ENCODE data around the gene MDM4. TPM values are rescaled to one million over a fixed set of nuclear protein-coding genes. Genes with fewer than 3 reads are reported as not detected.
"Not testable (repeated sequence)": the region's sequence is repeated elsewhere in the genome, so short reads cannot be mapped to it uniquely, and the experiment has no call there.

The MDM4 gene
- total RNA-seq, 1 donor from 2014 or later, result 41.1 TPM

DNA sequence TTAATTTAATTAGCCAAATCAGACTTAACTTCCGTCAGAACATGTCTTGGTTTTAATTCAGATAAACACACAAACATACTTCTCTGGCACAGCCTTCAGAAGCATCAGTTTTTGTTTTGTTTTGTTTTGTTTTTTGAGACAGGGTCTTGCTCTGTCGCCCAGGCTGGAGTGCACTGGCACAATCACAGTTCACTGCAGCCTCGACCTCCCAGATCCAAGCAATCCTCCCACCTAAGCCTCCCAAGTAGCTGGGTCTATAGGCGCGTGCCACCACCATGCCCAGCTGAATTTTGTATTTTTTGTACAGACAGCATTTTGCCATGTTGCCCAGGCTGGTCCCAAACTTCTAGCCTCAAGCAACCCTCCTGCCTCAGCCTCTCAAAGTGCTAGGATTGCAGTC, 34.7 kb downstream of the MDM4 start:
- peaks cover 17% of the 10 kb centered on the region for H3K36me3 Mint-ChIP-seq (ENCODE audit: low read depth, unreplicated experiment)
- Histone ChIP-seq H3K27ac (ENCODE audit: low read depth, low read length) (no peak overlapping the region), H3K4me1 (ENCODE audit: insufficient read depth, low read length) (no peaks in the 10 kb centered on the region), H2AFZ (ENCODE audit: low read depth, low read length) (no peak overlapping the region), H3K9me3 (ENCODE audit: insufficient read depth, low read depth, low read length) (no peaks in the 10 kb centered on the region), H3K4me2 (ENCODE audit: low read length) (no peak overlapping the region), H3K79me2 (ENCODE audit: insufficient read depth, low read length) (no peaks in the 10 kb centered on the region), H3K27me3 (ENCODE audit: insufficient read depth, low read length) (no peaks in the 10 kb centered on the region), H3K36me3 (ENCODE audit: insufficient read depth, low read length) (peaks cover 43% of the 10 kb centered on the region), H3K4me3 (ENCODE audit: insufficient read depth, low read depth, low read length) (no peak overlapping the region), H4K20me1 (ENCODE audit: insufficient read depth, low read length) (peaks cover 14% of the 10 kb centered on the region), H3K9ac (ENCODE audit: low read length) (no peak overlapping the region)
- H3K27ac Mint-ChIP-seq (ENCODE audit: unreplicated experiment), result no peak overlapping the region
- H3K27me3 Mint-ChIP-seq (ENCODE audit: low read depth, unreplicated experiment), result no peaks in the 10 kb centered on the region
- DNase-seq (ENCODE audit: low read depth), result no peak
- TF ChIP-seq CTCF (IDR thresholded peaks at IDR 0.05; ENCODE audit: insufficient read depth, low read depth, low read length) (no peak), EZH2 (IDR thresholded peaks at IDR 0.05; ENCODE audit: insufficient read depth, low read length) (no peak)
- no peak overlapping the region for H3K4me3 Mint-ChIP-seq (ENCODE audit: unreplicated experiment)
- FAIRE-seq, result no peak
- H3K4me1 Mint-ChIP-seq (ENCODE audit: low read depth, unreplicated experiment), result no peaks in the 10 kb centered on the region
- no peaks in the 10 kb centered on the region for H3K9me3 Mint-ChIP-seq (ENCODE audit: unreplicated experiment)

DNA sequence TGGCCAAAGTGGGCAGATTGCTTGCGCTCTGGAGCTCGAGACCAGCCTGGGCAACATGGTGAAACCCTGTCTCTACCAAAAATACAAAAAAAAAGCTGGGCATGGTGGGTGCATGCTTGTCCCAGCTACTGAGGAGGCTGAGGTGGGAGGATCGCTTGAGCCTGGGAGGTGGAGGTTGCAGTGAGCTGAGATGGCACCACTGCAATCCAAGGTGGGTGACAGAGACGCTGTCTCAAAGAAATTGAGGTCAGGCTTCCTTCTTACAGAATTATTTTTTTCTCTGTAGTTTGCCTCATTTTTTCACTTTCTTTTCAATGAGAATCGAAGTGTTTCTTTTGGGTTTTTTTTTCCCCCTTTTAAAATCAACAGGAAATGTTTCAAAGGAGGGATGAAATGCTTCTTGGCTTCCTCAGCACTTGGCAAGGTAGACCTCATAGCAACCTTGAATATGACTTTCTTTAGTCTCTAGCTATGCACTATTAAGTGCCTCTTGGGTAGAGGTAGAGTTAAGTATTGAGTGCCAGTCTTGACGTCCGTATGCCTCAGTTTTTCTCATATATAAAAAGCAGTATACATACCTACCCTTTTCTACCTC, 40.3 kb downstream of the MDM4 start:
- H3K9me3 Mint-ChIP-seq (ENCODE audit: unreplicated experiment), result no peaks in the 10 kb centered on the region
- H3K4me1 Mint-ChIP-seq (ENCODE audit: low read depth, unreplicated experiment), result peaks cover 22% of the 10 kb centered on the region
- Histone ChIP-seq H3K4me1 (ENCODE audit: insufficient read depth, low read length) (no peaks in the 10 kb centered on the region), H3K9me3 (ENCODE audit: insufficient read depth, low read depth, low read length) (no peaks in the 10 kb centered on the region), H3K4me2 (ENCODE audit: low read length) (no peak overlapping the region), H3K27ac (ENCODE audit: low read depth, low read length) (no peak overlapping the region), H3K79me2 (ENCODE audit: insufficient read depth, low read length) (no peaks in the 10 kb centered on the region), H3K27me3 (ENCODE audit: insufficient read depth, low read length) (no peaks in the 10 kb centered on the region), H4K20me1 (ENCODE audit: insufficient read depth, low read length) (peaks cover 26% of the 10 kb centered on the region), H3K36me3 (ENCODE audit: insufficient read depth, low read length) (peaks cover 5% of the 10 kb centered on the region), H3K4me3 (ENCODE audit: insufficient read depth, low read depth, low read length) (no peak overlapping the region), H3K9ac (ENCODE audit: low read length) (no peak overlapping the region), H2AFZ (ENCODE audit: low read depth, low read length) (no peak overlapping the region)
- H3K36me3 Mint-ChIP-seq (ENCODE audit: low read depth, unreplicated experiment), result peaks cover 2% of the 10 kb centered on the region
- no peak for FAIRE-seq
- H3K4me3 Mint-ChIP-seq (ENCODE audit: unreplicated experiment), result no peak overlapping the region
- no peak for DNase-seq (ENCODE audit: low read depth)
- no peak overlapping the region for H3K27ac Mint-ChIP-seq (ENCODE audit: unreplicated experiment)
- TF ChIP-seq EZH2 (IDR thresholded peaks at IDR 0.05; ENCODE audit: insufficient read depth, low read length), result no peak
- TF ChIP-seq CTCF (IDR thresholded peaks at IDR 0.05; ENCODE audit: insufficient read depth, low read depth, low read length), result no peak
- H3K27me3 Mint-ChIP-seq (ENCODE audit: low read depth, unreplicated experiment), result no peaks in the 10 kb centered on the region

GRCh38 chr1:204558467-204558866, 42.3 kb downstream of the MDM4 start:
- no peak overlapping the region for H2AFZ ChIP-seq (ENCODE audit: low read depth, low read length)
- no peaks in the 10 kb centered on the region for H3K9me3 Mint-ChIP-seq (ENCODE audit: unreplicated experiment)
- H3K9ac ChIP-seq (ENCODE audit: low read length), result no peak overlapping the region
- H4K20me1 ChIP-seq (ENCODE audit: insufficient read depth, low read length), result peaks cover 26% of the 10 kb centered on the region
- H3K4me1 Mint-ChIP-seq (ENCODE audit: low read depth, unreplicated experiment), result peaks cover 22% of the 10 kb centered on the region
- DNase-seq (ENCODE audit: low read depth), result no peak
- TF ChIP-seq CTCF (IDR thresholded peaks at IDR 0.05; ENCODE audit: insufficient read depth, low read depth, low read length), result no peak
- no peak for TF ChIP-seq EZH2 (IDR thresholded peaks at IDR 0.05; ENCODE audit: insufficient read depth, low read length)
- peaks cover 3% of the 10 kb centered on the region for H3K36me3 ChIP-seq (ENCODE audit: insufficient read depth, low read length)
- no peak overlapping the region for H3K4me3 Mint-ChIP-seq (ENCODE audit: unreplicated experiment)
- no peak overlapping the region for H3K27ac Mint-ChIP-seq (ENCODE audit: unreplicated experiment)
- no peaks in the 10 kb centered on the region for H3K9me3 ChIP-seq (ENCODE audit: insufficient read depth, low read depth, low read length)
- H3K4me1 ChIP-seq (ENCODE audit: insufficient read depth, low read length), result no peaks in the 10 kb centered on the region
- no peak overlapping the region for H3K27ac ChIP-seq (ENCODE audit: low read depth, low read length)
- H3K27me3 ChIP-seq (ENCODE audit: insufficient read depth, low read length), result no peaks in the 10 kb centered on the region
- H3K79me2 ChIP-seq (ENCODE audit: insufficient read depth, low read length), result no peaks in the 10 kb centered on the region
- H3K4me3 ChIP-seq (ENCODE audit: insufficient read depth, low read depth, low read length), result no peak overlapping the region
- H3K27me3 Mint-ChIP-seq (ENCODE audit: low read depth, unreplicated experiment), result no peaks in the 10 kb centered on the region
- peaks cover 5% of the 10 kb centered on the region for H3K36me3 Mint-ChIP-seq (ENCODE audit: low read depth, unreplicated experiment)
- no peak for FAIRE-seq
- no peak overlapping the region for H3K4me2 ChIP-seq (ENCODE audit: low read length)

GRCh38 chr1:204560002-204560401, 43.8 kb downstream of the MDM4 start:
- H3K27me3 ChIP-seq (ENCODE audit: insufficient read depth, low read length); H3K9me3 ChIP-seq (ENCODE audit: insufficient read depth, low read depth, low read length); DNase-seq (ENCODE audit: low read depth); H3K4me3 Mint-ChIP-seq (ENCODE audit: unreplicated experiment); H3K4me3 ChIP-seq (ENCODE audit: insufficient read depth, low read depth, low read length); H3K4me2 ChIP-seq (ENCODE audit: low read length); H3K27ac ChIP-seq (ENCODE audit: low read depth, low read length); H3K36me3 Mint-ChIP-seq (ENCODE audit: low read depth, unreplicated experiment); FAIRE-seq; H3K9me3 Mint-ChIP-seq (ENCODE audit: unreplicated experiment); H3K36me3 ChIP-seq (ENCODE audit: insufficient read depth, low read length); H3K79me2 ChIP-seq (ENCODE audit: insufficient read depth, low read length); H3K9ac ChIP-seq (ENCODE audit: low read length); H3K4me1 ChIP-seq (ENCODE audit: insufficient read depth, low read length); H2AFZ ChIP-seq (ENCODE audit: low read depth, low read length); H3K27ac Mint-ChIP-seq (ENCODE audit: unreplicated experiment); H3K27me3 Mint-ChIP-seq (ENCODE audit: low read depth, unreplicated experiment): not testable (repeated sequence)
- H4K20me1 ChIP-seq (ENCODE audit: insufficient read depth, low read length), result peaks cover 19% of the 10 kb centered on the region
- peaks cover 22% of the 10 kb centered on the region for H3K4me1 Mint-ChIP-seq (ENCODE audit: low read depth, unreplicated experiment)
